ENCODE results near the gene CLCA2.

Gene CLCA2

DNA sequence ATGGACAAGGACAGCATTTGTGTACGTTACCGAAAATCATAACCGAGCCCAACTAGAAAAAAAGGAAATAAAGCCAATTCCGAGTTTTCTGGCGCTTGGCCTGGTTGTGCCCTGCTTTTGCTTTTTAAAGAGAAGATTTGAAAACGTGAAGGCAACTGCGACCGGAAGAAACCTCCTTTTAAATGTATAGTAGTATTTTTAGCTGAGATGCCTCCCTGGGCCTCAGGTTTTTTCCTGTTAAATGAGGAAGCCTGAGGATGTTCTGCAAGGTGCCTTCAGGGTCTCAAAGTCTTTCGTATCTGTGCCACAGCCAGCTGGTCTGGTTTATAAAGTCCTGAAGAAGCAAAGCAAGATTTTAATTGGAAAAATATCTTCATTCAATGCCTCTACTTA is 27.5 kb upstream of the CLCA2 start:
- H2AFZ ChIP-seq (ENCODE audit: low read length): peak overlapping the region; percentile 99
- peak overlapping the region; percentile 79 for H3K4me2 ChIP-seq (ENCODE audit: low read depth, low read length, poor library complexity, severe bottlenecking)
- peak overlapping the region; percentile 84 for H3K4me3 ChIP-seq (ENCODE audit: low read length, poor library complexity, severe bottlenecking)
- H3K9me3 ChIP-seq (ENCODE audit: insufficient read depth, low read depth, low read length): no peaks in the 10 kb centered on the region
- no peaks in the 10 kb centered on the region for H3K36me3 ChIP-seq (ENCODE audit: insufficient read depth, low read length)
- no peaks in the 10 kb centered on the region for H4K20me1 ChIP-seq (ENCODE audit: insufficient read depth, low read length, poor library complexity, severe bottlenecking)
- peak overlapping the region; percentile 76 for H3K9ac ChIP-seq (ENCODE audit: low read depth, low read length, poor library complexity, severe bottlenecking)
- peaks cover 24% of the 10 kb centered on the region for H3K4me1 ChIP-seq (ENCODE audit: insufficient read depth, low read length, poor library complexity, severe bottlenecking)
- no peaks in the 10 kb centered on the region for H3K27me3 ChIP-seq (ENCODE audit: insufficient read depth, low read length, poor library complexity, severe bottlenecking)
- no peaks in the 10 kb centered on the region for H3F3A ChIP-seq (ENCODE audit: low read depth)
- no peaks in the 10 kb centered on the region for H3K9me2 ChIP-seq (replicated peaks; ENCODE audit: low read depth, low read length)
- peaks cover 19% of the 10 kb centered on the region for H3K79me2 ChIP-seq (ENCODE audit: insufficient read depth, low read length)
- TF ChIP-seq EZH2phosphoT487 (IDR thresholded peaks at IDR 0.05; ENCODE audit: borderline replicate concordance): no peak
- TF ChIP-seq, protein P1, sequence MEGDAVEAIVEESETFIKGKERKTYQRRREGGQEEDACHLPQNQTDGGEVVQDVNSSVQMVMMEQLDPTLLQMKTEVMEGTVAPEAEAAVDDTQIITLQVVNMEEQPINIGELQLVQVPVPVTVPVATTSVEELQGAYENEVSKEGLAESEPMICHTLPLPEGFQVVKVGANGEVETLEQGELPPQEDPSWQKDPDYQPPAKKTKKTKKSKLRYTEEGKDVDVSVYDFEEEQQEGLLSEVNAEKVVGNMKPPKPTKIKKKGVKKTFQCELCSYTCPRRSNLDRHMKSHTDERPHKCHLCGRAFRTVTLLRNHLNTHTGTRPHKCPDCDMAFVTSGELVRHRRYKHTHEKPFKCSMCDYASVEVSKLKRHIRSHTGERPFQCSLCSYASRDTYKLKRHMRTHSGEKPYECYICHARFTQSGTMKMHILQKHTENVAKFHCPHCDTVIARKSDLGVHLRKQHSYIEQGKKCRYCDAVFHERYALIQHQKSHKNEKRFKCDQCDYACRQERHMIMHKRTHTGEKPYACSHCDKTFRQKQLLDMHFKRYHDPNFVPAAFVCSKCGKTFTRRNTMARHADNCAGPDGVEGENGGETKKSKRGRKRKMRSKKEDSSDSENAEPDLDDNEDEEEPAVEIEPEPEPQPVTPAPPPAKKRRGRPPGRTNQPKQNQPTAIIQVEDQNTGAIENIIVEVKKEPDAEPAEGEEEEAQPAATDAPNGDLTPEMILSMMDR (conservative IDR thresholded peaks at IDR 0.05; ENCODE audit: low read length): no peak

DNA sequence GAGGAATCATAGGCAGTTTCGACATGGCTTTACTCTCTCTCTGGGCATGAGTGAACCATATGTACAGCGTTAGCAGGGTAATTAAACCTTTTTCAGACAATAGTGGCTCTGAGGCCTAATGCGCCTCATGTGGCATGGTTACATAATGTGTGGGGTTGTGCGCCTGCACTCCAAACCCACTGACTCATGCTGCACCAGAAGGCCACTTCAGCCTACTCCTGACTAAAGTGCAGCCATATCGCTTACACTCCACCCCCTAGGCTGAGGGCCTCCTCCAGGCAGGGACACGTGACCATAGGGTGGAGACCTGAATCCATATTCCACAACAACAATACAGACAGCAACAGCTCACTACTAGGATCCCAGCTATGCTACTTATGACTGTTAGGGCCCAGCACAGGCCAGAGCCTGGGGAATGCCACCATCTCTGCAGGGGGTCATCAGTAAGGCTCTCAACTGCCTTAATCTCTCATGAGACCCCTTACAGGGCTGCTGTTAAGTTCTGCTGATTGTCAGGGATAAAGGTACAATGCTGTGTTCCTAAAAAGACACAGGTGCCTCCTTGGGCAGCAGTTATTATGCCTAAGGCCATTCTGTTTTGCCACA is 14.5 kb upstream of the CLCA2 start:
- no peaks in the 10 kb centered on the region for H3K4me1 ChIP-seq (ENCODE audit: insufficient read depth, low read length, poor library complexity, severe bottlenecking)
- H3K4me3 ChIP-seq (ENCODE audit: low read length, poor library complexity, severe bottlenecking): no peak overlapping the region
- H3K36me3 ChIP-seq (ENCODE audit: insufficient read depth, low read length): no peaks in the 10 kb centered on the region
- TF ChIP-seq EZH2phosphoT487 (IDR thresholded peaks at IDR 0.05; ENCODE audit: borderline replicate concordance): no peak
- TF ChIP-seq, protein P1 (conservative IDR thresholded peaks at IDR 0.05; ENCODE audit: low read length): no peak
- no peaks in the 10 kb centered on the region for H3K9me2 ChIP-seq (replicated peaks; ENCODE audit: low read depth, low read length)
- H3K9me3 ChIP-seq (ENCODE audit: insufficient read depth, low read depth, low read length): no peaks in the 10 kb centered on the region
- no peaks in the 10 kb centered on the region for H4K20me1 ChIP-seq (ENCODE audit: insufficient read depth, low read length, poor library complexity, severe bottlenecking)
- no peak overlapping the region for H3K9ac ChIP-seq (ENCODE audit: low read depth, low read length, poor library complexity, severe bottlenecking)
- no peaks in the 10 kb centered on the region for H3K79me2 ChIP-seq (ENCODE audit: insufficient read depth, low read length)
- no peaks in the 10 kb centered on the region for H3K27me3 ChIP-seq (ENCODE audit: insufficient read depth, low read length, poor library complexity, severe bottlenecking)
- no peaks in the 10 kb centered on the region for H3F3A ChIP-seq (ENCODE audit: low read depth)
- no peak overlapping the region for H3K4me2 ChIP-seq (ENCODE audit: low read depth, low read length, poor library complexity, severe bottlenecking)
- no peak overlapping the region for H2AFZ ChIP-seq (ENCODE audit: low read length)

DNA sequence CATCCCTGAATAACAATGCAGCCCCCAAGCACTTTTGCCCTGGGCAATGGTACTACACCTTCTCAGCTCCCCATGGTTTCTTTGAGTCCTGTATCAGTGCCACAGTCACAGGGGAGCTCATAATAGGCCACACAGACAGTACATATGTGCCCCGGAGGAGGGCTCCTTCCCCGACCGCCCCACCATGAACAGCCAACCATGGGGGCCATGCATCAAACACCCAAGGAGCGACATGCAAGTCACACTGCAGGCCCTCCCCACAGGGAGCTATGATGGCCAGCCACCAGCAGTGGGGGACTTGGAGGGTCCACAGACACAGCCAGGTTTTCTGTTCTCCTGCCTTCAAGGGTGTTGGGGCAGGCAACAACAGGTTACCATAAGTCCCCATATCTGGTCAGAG is 13.1 kb upstream of the CLCA2 start:
- no peak for TF ChIP-seq EZH2phosphoT487 (IDR thresholded peaks at IDR 0.05; ENCODE audit: borderline replicate concordance)
- TF ChIP-seq, protein P1 (conservative IDR thresholded peaks at IDR 0.05; ENCODE audit: low read length): no peak
- Histone ChIP-seq H3K9me3 (ENCODE audit: insufficient read depth, low read depth, low read length) (no peaks in the 10 kb centered on the region), H3K4me3 (ENCODE audit: low read length, poor library complexity, severe bottlenecking) (no peak overlapping the region), H3K9ac (ENCODE audit: low read depth, low read length, poor library complexity, severe bottlenecking) (no peak overlapping the region), H3K27me3 (ENCODE audit: insufficient read depth, low read length, poor library complexity, severe bottlenecking) (no peaks in the 10 kb centered on the region), H3F3A (ENCODE audit: low read depth) (no peaks in the 10 kb centered on the region), H3K4me2 (ENCODE audit: low read depth, low read length, poor library complexity, severe bottlenecking) (no peak overlapping the region), H2AFZ (ENCODE audit: low read length) (no peak overlapping the region), H4K20me1 (ENCODE audit: insufficient read depth, low read length, poor library complexity, severe bottlenecking) (no peaks in the 10 kb centered on the region), H3K36me3 (ENCODE audit: insufficient read depth, low read length) (no peaks in the 10 kb centered on the region), H3K79me2 (ENCODE audit: insufficient read depth, low read length) (no peaks in the 10 kb centered on the region), H3K9me2 (replicated peaks; ENCODE audit: low read depth, low read length) (no peaks in the 10 kb centered on the region), H3K4me1 (ENCODE audit: insufficient read depth, low read length, poor library complexity, severe bottlenecking) (no peaks in the 10 kb centered on the region)
